Karpas-422 (cell line): Measurements from ENCODE around the gene TCTN3. TPM values are rescaled to one million over a fixed set of nuclear protein-coding genes. Genes with fewer than 3 reads are reported as not detected.
"Not testable (repeated sequence)": the region's sequence is repeated elsewhere in the genome, so short reads cannot be mapped to it uniquely, and the experiment has no call there.

Experiments
- DNase-seq: peaks from one replicate; pipeline ENCODE4 v3.0.0-alpha.2; 2015
- H2AFZ ChIP-seq: fragments of 200-600 bp; sonication (generic); 2 replicates; pipeline ENCODE4 v1.6.1; 2014; ENCODE audit warnings: antibody characterized with exemption, low read length, mixed read lengths
- H3K27ac ChIP-seq: fragments of 200-600 bp; sonication (generic); 2 replicates; pipeline ENCODE4 v1.5.1; 2014; ENCODE audit warnings: mild to moderate bottlenecking, low read length, moderate library complexity
- H3K27me3 ChIP-seq: fragments of 200-600 bp; sonication (generic); 2 replicates; pipeline ENCODE4 v1.6.1; 2014; ENCODE audit warnings: low read length, mixed read lengths
- H3K36me3 ChIP-seq: fragments of 200-600 bp; sonication (generic); 2 replicates; pipeline ENCODE4 v1.6.1; 2014; ENCODE audit warnings: low read length, mixed read lengths; ENCODE audit not compliant: insufficient read depth
- H3K4me1 ChIP-seq: fragments of 200-600 bp; sonication (generic); 2 replicates; pipeline ENCODE4 v1.6.1; 2014; ENCODE audit warnings: mild to moderate bottlenecking, low read length, mixed read lengths
- H3K4me2 ChIP-seq: fragments of 200-600 bp; sonication (generic); 2 replicates; pipeline ENCODE4 v1.6.1; 2014; ENCODE audit warnings: low read length, low read depth, mild to moderate bottlenecking; ENCODE audit not compliant: poor library complexity, severe bottlenecking
- H3K4me3 ChIP-seq: fragments of 200-600 bp; sonication (generic); 2 replicates; pipeline ENCODE4 v1.5.1; 2014; ENCODE audit warnings: mild to moderate bottlenecking, antibody characterized with exemption, low read length, mixed read lengths
- H3K79me2 ChIP-seq: fragments of 200-600 bp; sonication (generic); 2 replicates; pipeline ENCODE4 v1.6.1; 2014; ENCODE audit warnings: mild to moderate bottlenecking, low read length, mixed read lengths
- H3K9ac ChIP-seq: fragments of 200-600 bp; sonication (generic); 2 replicates; pipeline ENCODE4 v1.6.0; 2014; ENCODE audit warnings: low read length
- H3K9me2 ChIP-seq: fragments of 200-600 bp; sonication (generic), shearing (Covaris generic); replicated peaks from 2 replicates; pipeline ENCODE4 v1.6.0; 2014; ENCODE audit warnings: mild to moderate bottlenecking, low read length, moderate library complexity; ENCODE audit not compliant: insufficient read depth
- H3K9me3 ChIP-seq: fragments of 300-700, 200-600 bp; sonication (generic); 2 replicates; pipeline ENCODE4 v1.6.1; 2014; ENCODE audit warnings: low read length, mixed read lengths
- H4K20me1 ChIP-seq: fragments of 200-600 bp; sonication (generic); 2 replicates; pipeline ENCODE4 v1.6.1; 2014; ENCODE audit warnings: mild to moderate bottlenecking, antibody characterized with exemption, low read length, low read depth; ENCODE audit not compliant: insufficient read depth
- total RNA-seq: library from RNA; depleted of rRNA; stranded (reverse); fragments of >200 nt; shearing (Covaris generic); gene quantifications from 2 replicates; pipeline ENCODE4 v1.2.3, GENCODE V29; 2014; ENCODE audit warnings: low replicate concordance

The TCTN3 gene
- total RNA-seq, 1 experiment from 2014 or later, result 14.2 TPM

- Histone ChIP-seq H3K36me3 (no peaks in the 10 kb centered on the region), H3K27ac (no peak overlapping the region), H3K9ac (no peak overlapping the region), H3K4me2 (no peak overlapping the region), H3K4me3 (no peak overlapping the region), H3K27me3 (no peaks in the 10 kb centered on the region), H3K9me2 (no peaks in the 10 kb centered on the region), H3K79me2 (no peaks in the 10 kb centered on the region), H4K20me1 (no peaks in the 10 kb centered on the region), H2AFZ (no peak overlapping the region), H3K9me3 (no peaks in the 10 kb centered on the region), H3K4me1 (no peaks in the 10 kb centered on the region)
- DNase-seq, result no peak
Observed at GRCh38 chr10:95729323-95730055, 35.8 kb upstream of the TCTN3 start.

GRCh38 chr10:95728526-95728925 lies 34.8 kb upstream of the TCTN3 start:
- Histone ChIP-seq H3K9me3 (no peaks in the 10 kb centered on the region), H3K79me2 (no peaks in the 10 kb centered on the region), H3K4me2 (no peak overlapping the region), H3K36me3 (no peaks in the 10 kb centered on the region), H3K4me3 (no peak overlapping the region), H4K20me1 (no peaks in the 10 kb centered on the region), H3K27me3 (no peaks in the 10 kb centered on the region), H3K9me2 (no peaks in the 10 kb centered on the region), H3K27ac (no peak overlapping the region), H2AFZ (no peak overlapping the region), H3K9ac (no peak overlapping the region), H3K4me1 (no peaks in the 10 kb centered on the region)
- no peak for DNase-seq

GRCh38 chr10:95722496-95722895 lies 28.8 kb upstream of the TCTN3 start:
- not testable (repeated sequence) for H3K4me1 ChIP-seq, H4K20me1 ChIP-seq, H3K79me2 ChIP-seq, H3K27ac ChIP-seq, H3K9me2 ChIP-seq, DNase-seq, H2AFZ ChIP-seq, H3K4me3 ChIP-seq, H3K27me3 ChIP-seq, H3K36me3 ChIP-seq, H3K9me3 ChIP-seq, H3K4me2 ChIP-seq, H3K9ac ChIP-seq

GRCh38 chr10:95720745-95721144 lies 27.0 kb upstream of the TCTN3 start:
- H3K27ac ChIP-seq, H3K36me3 ChIP-seq, H3K9me3 ChIP-seq, H3K4me1 ChIP-seq, H3K27me3 ChIP-seq, H3K79me2 ChIP-seq, H3K9me2 ChIP-seq, DNase-seq, H3K9ac ChIP-seq, H4K20me1 ChIP-seq, H3K4me2 ChIP-seq, H2AFZ ChIP-seq, H3K4me3 ChIP-seq: not testable (repeated sequence)

GRCh38 chr10:95716866-95717265 lies 23.1 kb upstream of the TCTN3 start:
- H3K9me3 ChIP-seq, result no peaks in the 10 kb centered on the region
- H3K27me3 ChIP-seq, result no peaks in the 10 kb centered on the region
- H3K4me1 ChIP-seq, result no peaks in the 10 kb centered on the region
- H3K27ac ChIP-seq, result no peak overlapping the region
- H3K4me2 ChIP-seq, result no peak overlapping the region
- H4K20me1 ChIP-seq, result no peaks in the 10 kb centered on the region
- no peak overlapping the region for H2AFZ ChIP-seq
- H3K4me3 ChIP-seq, result no peak overlapping the region
- H3K9me2 ChIP-seq, result no peaks in the 10 kb centered on the region
- no peak overlapping the region for H3K9ac ChIP-seq
- H3K79me2 ChIP-seq, result no peaks in the 10 kb centered on the region
- H3K36me3 ChIP-seq, result no peaks in the 10 kb centered on the region
- DNase-seq, result no peak

- H3K9me2 ChIP-seq, result no peaks in the 10 kb centered on the region
Observed at GRCh38 chr10:95716466-95716865, 22.7 kb upstream of the TCTN3 start.

GRCh38 chr10:95711492-95711891 lies 17.8 kb upstream of the TCTN3 start:
- no peaks in the 10 kb centered on the region for H3K36me3 ChIP-seq
- H3K9ac ChIP-seq, result no peak overlapping the region
- H4K20me1 ChIP-seq, result no peaks in the 10 kb centered on the region
- H3K4me2 ChIP-seq, result no peak overlapping the region
- H3K79me2 ChIP-seq, result no peaks in the 10 kb centered on the region
- no peaks in the 10 kb centered on the region for H3K9me3 ChIP-seq
- no peak overlapping the region for H3K27ac ChIP-seq
- no peak for DNase-seq
- H3K4me3 ChIP-seq, result no peak overlapping the region
- no peaks in the 10 kb centered on the region for H3K4me1 ChIP-seq
- H3K27me3 ChIP-seq, result no peaks in the 10 kb centered on the region
- H3K9me2 ChIP-seq, result no peaks in the 10 kb centered on the region
- no peak overlapping the region for H2AFZ ChIP-seq

More at GRCh38 chr10:95716466-95716865, 22.7 kb upstream of the TCTN3 start:
- no peak overlapping the region for H2AFZ ChIP-seq
- H3K4me1 ChIP-seq, result no peaks in the 10 kb centered on the region
- no peaks in the 10 kb centered on the region for H3K9me3 ChIP-seq
- no peaks in the 10 kb centered on the region for H3K79me2 ChIP-seq
- no peak overlapping the region for H3K9ac ChIP-seq
- no peak overlapping the region for H3K4me2 ChIP-seq
- H3K36me3 ChIP-seq, result no peaks in the 10 kb centered on the region
- no peaks in the 10 kb centered on the region for H3K27me3 ChIP-seq
- no peak for DNase-seq
- H4K20me1 ChIP-seq, result no peaks in the 10 kb centered on the region
- no peak overlapping the region for H3K27ac ChIP-seq
- no peak overlapping the region for H3K4me3 ChIP-seq

GRCh38 chr10:95706990-95707389 lies 13.3 kb upstream of the TCTN3 start:
- DNase-seq, result no peak
- Histone ChIP-seq H3K9me2 (no peaks in the 10 kb centered on the region), H4K20me1 (no peaks in the 10 kb centered on the region), H2AFZ (no peak overlapping the region), H3K9ac (no peak overlapping the region), H3K27me3 (no peaks in the 10 kb centered on the region), H3K9me3 (no peaks in the 10 kb centered on the region), H3K79me2 (no peaks in the 10 kb centered on the region), H3K27ac (no peak overlapping the region), H3K4me3 (no peak overlapping the region), H3K36me3 (no peaks in the 10 kb centered on the region), H3K4me2 (no peak overlapping the region), H3K4me1 (no peaks in the 10 kb centered on the region)
